NOMO-1 treated with DMSO at 0.1 percent for 48 hours (cell line): Measurements from ENCODE around the gene DNAH17.

Experiments
- DNase-seq: peaks from one replicate; lab custom pipeline; 2025; ENCODE audit not compliant: unreplicated experiment; lab: John Stamatoyannopoulos, UW

Gene DNAH17

GRCh38 chr17:78577296-78577695 lies at the start of gene DNAH17:
Gene DNAH17, minus strand, starts transcription at chr17:78577396. Its CDS starts 2,339 bp downstream, at chr17:78575057.
- no peak for DNase-seq

- DNase-seq: no peak
These were observed 47.3 kb upstream of the DNAH17 start for GRCh38 chr17:78624324-78625151.

GRCh38 chr17:78623541-78623940 lies 46.3 kb upstream of the DNAH17 start:
- no peak for DNase-seq

GRCh38 chr17:78622491-78623265 lies 45.5 kb upstream of the DNAH17 start:
- DNase-seq: no peak

GRCh38 chr17:78621720-78622490 lies 44.7 kb upstream of the DNAH17 start:
- no peak for DNase-seq

GRCh38 chr17:78620099-78620498 lies 42.9 kb upstream of the DNAH17 start:
- no peak for DNase-seq

GRCh38 chr17:78619334-78619733 lies 42.1 kb upstream of the DNAH17 start:
- no peak for DNase-seq

- DNase-seq: peak; percentile 42
These were observed 41.3 kb upstream of the DNAH17 start for GRCh38 chr17:78618264-78619066.

GRCh38 chr17:78617511-78618061 lies 40.4 kb upstream of the DNAH17 start:
- no peak for DNase-seq

GRCh38 chr17:78616946-78617345 lies 39.8 kb upstream of the DNAH17 start:
- DNase-seq: no peak

- DNase-seq: no peak
These were observed 38.4 kb upstream of the DNAH17 start for GRCh38 chr17:78615631-78616030.

GRCh38 chr17:78613416-78613815 lies 36.2 kb upstream of the DNAH17 start:
- DNase-seq: peak; percentile 82

GRCh38 chr17:78611607-78612006 lies 34.4 kb upstream of the DNAH17 start:
- no peak for DNase-seq

- no peak for DNase-seq
These were observed 33.8 kb upstream of the DNAH17 start for GRCh38 chr17:78610951-78611511.

GRCh38 chr17:78609191-78609641 lies 32.0 kb upstream of the DNAH17 start:
- DNase-seq: no peak

- no peak for DNase-seq
These were observed 31.6 kb upstream of the DNAH17 start for GRCh38 chr17:78608804-78609186.

- DNase-seq: no peak
These were observed 31.1 kb upstream of the DNAH17 start for GRCh38 chr17:78608122-78608803.

- DNase-seq: no peak
These were observed 29.8 kb upstream of the DNAH17 start for GRCh38 chr17:78607038-78607437.

- DNase-seq: no peak
These were observed 28.7 kb upstream of the DNAH17 start for GRCh38 chr17:78605886-78606285.
